ENCODE measurements around the gene PRDX5.
A peak's percentile ranks its signal among the peaks of the same experiment; 100 is the strongest.
"Not testable (repeated sequence)": the region's sequence is repeated elsewhere in the genome, so short reads cannot be mapped to it uniquely, and the experiment has no call there.

PRDX5 gene

DNA sequence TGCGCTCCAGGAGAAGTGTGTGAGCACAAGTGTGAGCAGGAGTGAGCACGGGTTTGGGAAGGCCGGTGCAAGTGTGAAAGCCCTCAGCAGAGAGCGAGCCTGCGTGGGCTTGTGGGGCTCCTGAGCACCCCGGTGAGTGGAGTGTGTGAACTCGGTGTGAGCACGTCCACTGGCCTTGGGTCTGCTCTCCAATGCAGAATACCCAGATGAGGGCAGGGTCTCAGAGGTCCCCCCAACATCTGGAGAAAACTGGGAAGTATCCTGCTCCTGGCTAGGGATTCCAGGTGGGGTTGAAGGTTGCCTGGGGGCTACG, 11.4 kb upstream of the PRDX5 start:
- no peak for DNase-seq

- DNase-seq = no peak
Observed at GRCh38 chr11:64306876-64307622, 10.9 kb upstream of the PRDX5 start.

GRCh38 chr11:64307795-64308194, 10.1 kb upstream of the PRDX5 start:
- not testable (repeated sequence) for DNase-seq

DNA sequence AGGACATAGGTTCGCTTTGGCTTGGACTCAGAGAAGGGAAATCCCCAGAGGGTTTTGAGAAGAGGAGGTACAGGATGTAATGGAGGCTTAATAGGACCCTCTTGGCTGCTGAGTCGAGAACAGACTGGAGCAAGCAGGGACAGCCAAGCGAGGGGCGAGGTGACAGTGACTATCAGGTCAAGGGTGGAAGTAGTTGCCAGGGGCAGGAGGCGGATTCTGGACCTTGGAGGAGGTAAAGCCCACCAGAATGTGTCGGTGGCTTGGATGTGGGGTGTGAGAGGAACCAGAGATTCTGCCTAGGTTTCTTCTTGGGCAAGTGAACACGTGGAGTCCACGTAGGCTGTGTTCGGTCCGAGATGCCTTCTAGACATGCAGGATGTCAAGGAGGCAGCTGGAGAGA, 5.0 kb upstream of the PRDX5 start:
- no peak for DNase-seq

DNA sequence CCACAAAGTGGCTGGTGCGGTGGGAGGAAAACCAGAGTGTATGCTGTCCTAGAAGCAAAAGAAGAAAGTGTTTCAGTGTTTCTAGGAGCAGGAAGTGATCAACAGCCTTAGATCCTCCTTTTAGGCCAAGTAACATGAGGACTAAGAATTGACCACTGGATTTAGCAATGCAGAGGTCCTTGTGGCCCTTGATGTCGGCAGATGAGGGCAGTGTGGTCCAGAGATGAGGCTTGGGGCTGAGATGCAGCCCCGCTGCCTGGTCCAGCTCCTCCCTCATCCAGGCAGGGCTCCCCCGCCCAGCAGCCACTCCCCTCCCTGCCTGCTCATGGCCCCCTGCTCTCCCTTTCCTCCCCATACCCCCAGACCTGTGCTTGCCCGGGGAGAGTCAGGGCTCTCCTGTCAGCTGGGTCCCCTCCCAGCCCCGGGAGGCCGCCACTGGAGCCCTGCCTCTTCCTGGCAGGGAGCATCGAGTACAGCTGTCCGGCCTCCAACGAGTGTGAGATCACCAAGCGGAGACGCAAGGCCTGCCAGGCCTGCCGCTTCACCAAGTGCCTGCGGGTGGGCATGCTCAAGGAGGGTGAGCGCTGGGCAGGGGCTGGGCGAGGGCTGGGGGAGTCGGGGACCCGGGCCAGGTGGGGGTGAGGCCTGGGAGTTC, 4.3 kb upstream of the PRDX5 start:
- no peak for DNase-seq

DNA sequence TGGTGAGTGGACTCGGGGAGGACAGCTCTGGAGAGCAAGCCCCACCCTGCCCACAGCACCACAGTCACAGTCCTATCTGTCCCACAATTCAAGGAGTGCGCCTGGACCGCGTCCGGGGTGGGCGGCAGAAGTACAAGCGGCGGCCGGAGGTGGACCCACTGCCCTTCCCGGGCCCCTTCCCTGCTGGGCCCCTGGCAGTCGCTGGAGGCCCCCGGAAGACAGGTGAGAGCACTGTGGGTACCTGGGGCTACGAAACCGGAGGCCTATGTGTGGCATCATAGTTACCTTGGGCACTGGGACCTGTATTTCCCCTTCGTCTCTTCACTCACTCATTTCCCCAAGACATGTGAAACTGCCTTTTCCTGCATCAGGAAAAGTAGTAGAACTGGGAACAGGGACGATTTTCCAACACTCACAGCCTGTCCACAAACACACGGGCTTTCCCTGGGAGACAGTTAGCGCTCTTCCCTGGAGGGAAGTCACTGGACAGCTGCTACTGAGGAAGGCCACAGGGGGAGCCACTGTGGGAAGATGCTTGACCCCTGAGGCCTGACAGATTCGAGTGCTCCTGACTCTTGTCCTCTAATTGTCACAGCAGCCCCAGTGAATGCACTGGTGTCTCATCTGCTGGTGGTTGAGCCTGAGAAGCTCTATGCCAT, 3.6 kb upstream of the PRDX5 start:
- no peak for DNase-seq

- DNase-seq = no peak
Observed at GRCh38 chr11:64314805-64315561, 2.9 kb upstream of the PRDX5 start.

DNA sequence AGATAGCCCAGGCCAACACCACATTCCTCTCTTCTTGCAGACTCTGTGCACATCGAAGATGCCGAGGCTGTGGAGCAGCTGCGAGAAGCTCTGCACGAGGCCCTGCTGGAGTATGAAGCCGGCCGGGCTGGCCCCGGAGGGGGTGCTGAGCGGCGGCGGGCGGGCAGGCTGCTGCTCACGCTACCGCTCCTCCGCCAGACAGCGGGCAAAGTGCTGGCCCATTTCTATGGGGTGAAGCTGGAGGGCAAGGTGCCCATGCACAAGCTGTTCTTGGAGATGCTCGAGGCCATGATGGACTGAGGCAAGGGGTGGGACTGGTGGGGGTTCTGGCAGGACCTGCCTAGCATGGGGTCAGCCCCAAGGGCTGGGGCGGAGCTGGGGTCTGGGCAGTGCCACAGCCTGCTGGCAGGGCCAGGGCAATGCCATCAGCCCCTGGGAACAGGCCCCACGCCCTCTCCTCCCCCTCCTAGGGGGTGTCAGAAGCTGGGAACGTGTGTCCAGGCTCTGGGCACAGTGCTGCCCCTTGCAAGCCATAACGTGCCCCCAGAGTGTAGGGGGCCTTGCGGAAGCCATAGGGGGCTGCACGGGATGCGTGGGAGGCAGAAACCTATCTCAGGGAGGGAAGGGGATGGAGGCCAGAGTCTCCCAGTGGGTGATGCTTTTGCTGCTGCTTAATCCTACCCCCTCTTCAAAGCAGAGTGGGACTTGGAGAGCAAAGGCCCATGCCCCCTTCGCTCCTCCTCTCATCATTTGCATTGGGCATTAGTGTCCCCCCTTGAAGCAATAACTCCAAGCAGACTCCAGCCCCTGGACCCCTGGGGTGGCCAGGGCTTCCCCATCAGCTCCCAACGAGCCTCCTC, 2.0 kb upstream of the PRDX5 start:
- not testable (repeated sequence) for DNase-seq

DNA sequence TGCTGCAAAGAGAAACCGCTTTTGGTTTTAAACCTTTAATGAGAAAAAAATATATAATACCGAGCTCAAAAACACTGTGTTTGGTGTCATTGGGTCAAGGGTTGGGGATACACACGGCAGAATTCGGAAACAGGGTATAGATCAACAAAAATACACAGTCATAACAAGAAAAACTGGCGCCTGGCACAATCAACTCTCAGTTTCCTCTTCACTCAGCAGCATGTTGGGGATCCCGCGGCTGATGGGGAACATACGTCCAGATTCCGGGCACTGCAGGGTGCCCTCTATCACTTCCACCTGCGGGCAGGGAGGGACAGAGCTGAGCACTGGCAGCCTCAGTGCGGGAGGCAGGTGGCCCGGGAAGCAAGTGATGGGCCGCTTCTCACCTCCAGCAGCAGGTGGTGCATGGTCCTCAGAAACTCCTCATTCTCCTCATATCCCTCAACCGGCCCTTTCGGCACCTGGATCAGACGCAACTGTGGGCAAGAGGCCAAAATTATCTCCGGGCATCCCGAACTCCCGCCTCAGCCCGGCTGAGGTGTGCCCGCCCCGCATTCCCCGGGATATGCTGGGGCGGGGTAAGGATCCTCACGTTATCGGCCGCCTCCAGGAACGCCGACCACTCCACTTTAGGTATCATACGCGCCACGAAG, 1.1 kb upstream of the PRDX5 start:
- DNase-seq = peak; percentile 53

DNA sequence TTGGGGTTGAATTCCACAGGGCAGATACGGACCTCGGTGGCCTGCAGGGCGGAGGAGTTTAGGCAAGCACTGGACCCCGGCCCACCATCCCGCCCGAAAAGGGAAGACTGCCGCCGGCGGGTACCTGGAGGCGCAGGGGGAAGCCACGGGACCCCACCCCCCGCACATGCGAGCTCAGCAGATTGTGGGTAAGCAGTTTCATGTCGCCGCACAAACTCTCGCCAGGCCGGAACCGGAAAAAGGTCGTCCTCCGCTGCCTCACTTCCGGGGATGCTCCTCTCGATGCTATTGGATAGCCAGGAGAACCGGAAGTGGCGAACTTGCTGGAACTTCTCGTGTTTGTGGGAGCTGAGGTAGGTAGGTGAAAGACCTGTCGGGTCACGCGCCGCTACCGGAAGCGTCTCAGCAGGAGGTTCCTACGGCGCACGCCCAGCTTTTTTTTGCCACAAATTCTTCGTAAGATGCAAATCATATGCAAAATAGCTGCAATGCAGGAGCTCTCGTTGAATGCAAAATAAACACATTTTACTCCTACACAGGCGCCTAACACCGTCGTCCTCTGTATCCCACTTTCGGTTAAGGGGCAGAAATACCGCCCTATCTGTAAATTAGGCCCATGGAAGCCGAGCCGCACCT, 478 bp upstream of the PRDX5 start, which contains the start of gene TRMT112:
Gene TRMT112 (minus strand): TSS at position 235 of the 636 bp plus-strand sequence. CDS start 33 bp downstream, at position 202.
- peak; percentile 98 for DNase-seq

DNA sequence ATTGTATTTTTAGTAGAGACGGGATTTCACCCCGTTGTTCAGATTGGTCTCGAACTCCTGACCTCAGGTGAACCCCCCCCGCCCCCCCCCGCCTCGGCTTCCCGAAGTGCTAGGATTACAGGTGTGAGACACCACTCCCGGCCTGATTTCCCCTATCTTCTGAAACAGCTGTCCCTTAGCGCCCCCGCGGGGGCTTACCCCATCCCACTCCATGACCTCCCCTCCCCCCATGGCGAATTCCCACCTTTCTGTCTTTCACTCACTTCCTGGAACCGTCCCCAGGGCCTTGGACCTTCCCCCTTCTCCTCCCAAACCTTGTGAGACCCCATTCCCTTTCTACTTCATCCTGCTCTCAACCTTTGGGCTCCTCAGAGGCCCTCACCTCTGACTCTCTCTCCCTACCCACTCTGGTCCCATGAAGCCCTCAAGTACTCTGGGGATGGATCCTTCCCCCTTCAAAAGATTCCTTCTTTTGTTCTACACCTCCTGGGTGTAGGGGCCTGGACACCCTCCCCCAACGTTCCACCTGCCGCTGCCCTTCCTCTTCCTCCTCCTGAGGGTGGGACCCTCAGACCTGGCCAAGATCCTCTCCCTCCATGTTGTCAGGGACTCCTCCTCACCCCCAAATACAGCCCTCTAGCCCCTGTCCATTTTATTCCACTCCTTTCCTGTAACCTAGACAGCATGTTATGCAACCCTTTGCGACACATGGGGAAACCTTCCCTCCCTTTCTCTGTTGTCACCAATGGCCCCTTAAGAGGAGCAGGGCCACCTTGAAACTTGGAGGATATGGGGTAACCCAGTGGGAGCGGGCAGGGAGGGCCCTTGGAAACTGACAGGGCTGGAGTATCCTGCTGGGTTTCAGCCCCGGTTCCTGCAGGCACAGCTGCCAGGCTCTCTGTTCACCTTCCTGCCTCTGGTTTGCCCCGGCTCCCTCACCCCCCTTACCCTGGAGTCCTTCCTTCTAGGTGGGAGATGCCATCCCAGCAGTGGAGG, 1.1 kb downstream of the PRDX5 start:
- no peak for DNase-seq

GRCh38 chr11:64320556-64320955, 2.6 kb downstream of the PRDX5 start:
- DNase-seq = no peak

DNA sequence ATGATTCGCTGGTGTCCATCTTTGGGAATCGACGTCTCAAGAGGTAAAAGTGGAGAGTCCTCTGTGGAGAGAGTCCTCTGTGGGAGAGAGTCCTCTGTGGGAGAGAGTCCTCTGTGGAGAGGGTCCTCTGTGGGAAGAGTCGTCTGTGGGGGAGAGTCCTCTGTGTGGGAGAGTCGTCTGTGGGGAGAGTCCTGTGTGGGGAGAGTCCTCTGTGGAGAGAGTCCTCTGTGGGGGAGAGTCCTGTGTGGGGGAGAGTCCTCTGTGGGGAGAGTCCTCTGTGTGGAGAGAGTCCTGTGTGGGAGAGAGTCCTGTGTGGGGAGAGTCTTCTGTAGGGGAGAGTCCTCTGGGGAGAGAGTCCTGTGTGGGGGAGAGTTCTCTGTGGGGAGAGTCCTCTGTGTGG, 3.1 kb downstream of the PRDX5 start:
- DNase-seq = no peak

DNA sequence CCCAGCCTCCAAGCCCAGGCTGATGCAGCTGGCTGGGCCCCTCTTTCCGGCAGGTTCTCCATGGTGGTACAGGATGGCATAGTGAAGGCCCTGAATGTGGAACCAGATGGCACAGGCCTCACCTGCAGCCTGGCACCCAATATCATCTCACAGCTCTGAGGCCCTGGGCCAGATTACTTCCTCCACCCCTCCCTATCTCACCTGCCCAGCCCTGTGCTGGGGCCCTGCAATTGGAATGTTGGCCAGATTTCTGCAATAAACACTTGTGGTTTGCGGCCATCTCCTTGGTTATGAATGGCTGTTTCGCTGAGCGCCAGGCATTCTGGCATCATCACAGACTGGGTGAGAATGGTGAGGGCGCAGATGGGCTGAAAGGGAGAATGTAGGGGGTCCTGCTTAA, 3.6 kb downstream of the PRDX5 start:
- no peak for DNase-seq

DNA sequence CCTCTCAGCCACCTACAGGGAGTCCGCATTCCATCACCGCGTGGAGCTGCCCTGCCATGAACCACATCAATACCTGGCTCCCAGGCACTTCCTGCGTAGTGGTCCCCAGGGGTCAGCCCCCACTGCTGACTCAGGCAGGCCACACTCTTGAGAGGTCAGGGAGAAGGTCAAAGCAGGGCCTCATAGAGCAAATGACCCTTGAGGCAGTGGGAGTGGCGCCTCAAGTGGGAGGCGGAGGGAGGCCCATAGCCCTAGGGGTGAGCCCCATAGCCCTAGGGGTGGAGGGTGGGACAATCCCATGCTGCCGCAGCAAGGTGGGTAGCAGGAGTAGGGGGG, 5.0 kb downstream of the PRDX5 start:
- no peak for DNase-seq

DNA sequence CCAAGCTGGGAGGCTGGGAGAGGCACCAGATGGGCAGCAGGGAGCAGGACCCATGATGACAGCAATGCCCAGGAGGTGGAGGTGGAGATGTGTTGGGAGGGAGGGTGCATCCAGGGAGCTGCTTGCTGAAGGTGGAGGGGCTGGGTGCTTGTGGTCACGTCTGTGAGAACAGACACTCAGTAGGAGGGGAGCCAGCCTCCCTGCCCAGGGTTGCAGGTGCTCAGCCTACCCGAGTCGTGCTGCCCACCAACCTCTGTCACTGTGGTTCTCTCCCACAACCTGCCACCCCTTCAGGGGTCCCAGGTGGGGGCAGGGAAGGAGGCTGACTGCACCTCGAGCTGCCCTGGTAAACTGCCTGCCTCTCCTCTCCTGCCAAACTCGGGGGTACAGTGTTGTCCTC, 5.5 kb downstream of the PRDX5 start:
- DNase-seq = no peak

DNA sequence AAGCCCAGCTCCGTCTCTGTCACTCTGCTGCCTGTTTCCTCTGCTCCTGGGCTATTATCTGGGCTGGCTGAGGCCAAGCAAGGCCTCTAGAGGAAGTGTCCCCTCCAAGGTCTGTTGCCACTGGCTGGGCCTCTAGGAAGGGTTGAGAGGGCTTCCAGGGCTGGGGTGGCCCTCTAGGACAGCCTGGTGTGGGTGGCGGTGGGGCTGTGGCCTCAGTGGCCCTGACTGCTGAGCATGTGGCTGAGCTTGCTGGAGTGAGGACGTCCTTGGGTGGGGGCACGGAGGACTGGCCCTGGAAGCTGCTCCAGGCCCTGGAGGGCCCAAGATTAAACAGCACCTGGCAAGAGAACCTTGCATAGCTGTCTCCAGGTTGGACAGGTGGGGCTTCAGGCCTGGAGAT, 6.1 kb downstream of the PRDX5 start:
- not testable (repeated sequence) for DNase-seq

DNA sequence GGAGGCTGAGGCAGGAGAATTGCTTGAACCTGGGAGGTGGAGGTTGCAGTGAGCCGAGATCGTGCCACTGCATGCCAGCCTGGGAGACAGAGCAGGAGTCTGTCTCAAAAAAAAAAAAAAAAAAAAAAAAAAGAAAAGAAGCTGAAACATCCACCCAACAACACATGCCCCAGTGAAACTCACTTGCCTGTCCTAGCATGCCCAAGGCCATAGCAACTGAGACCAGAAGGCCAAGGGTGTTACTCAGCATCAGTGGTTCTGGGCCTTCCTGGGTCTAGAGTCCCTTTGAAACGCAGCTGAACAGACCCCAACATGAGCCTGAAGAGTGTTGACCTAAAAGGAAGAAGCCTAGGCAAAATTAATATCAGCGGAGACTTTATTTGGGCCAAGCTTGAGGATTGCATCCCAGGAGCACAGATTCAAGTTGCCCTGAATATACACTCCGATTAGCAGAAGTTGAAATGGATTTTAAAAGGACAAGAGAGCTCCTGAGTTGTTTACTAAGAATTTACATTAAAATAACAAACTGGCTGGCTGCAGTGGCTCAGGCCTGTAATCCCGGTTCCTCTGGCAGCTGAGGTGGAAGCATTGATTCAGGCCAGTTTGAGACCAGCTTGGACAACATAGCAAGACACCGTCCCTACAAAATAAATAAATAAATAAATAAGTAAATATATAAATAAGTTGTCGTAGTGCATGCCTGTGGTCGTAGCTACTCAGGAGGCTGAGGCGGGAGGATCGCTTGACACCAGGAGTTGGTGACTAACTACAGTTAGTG, 7.0 kb downstream of the PRDX5 start:
- DNase-seq = no peak

DNA sequence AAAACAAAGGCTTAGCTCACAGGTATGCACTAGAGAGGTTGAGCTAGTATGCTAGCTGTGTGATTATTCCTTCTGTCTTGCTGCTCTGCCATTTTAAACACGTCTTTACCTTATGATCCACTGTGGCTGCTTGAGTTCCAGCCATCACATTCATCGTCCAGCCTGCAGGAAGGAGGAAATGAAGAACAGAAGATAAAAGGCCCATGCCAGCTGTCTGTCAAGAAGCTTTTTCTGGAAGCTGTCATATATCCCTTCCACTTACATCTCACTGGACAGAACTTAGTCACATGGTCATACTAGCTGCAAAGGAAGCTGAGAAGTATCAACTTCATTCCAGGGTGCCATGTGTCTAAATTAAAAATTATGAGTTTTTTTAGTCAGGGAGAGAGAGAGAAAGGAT, 9.5 kb downstream of the PRDX5 start:
- DNase-seq = no peak
